Gastrocnemius medialis (tissue), 4 donors: Measurements from ENCODE around the gene SMOC1. TPM values are rescaled to one million over a fixed set of nuclear protein-coding genes. Genes with fewer than 3 reads are reported as not detected.

Experiments used
- ATAC-seq, 2 donors: fragments of 150-250 bp; one replicate each; pipeline ENCODE4 v1.9.1; 2016
- DNase-seq, 2 donors: peaks; one replicate each; pipeline ENCODE4 v3.0.0-alpha.2; 2019
- H3K27ac ChIP-seq, 4 donors: fragments of 200-600 bp; sonication (generic); 1 replicate in 1 of 4; 2 replicates in 3 of 4; pipeline ENCODE4 v1.5.1; 2016 to 2018; ENCODE audit warnings: mild to moderate bottlenecking in 2 of 4, moderate library complexity in 1 of 4
- H3K27me3 ChIP-seq, 3 donors: fragments of 200-600 bp; sonication (generic) in 2 of 3; 1 replicate in 1 of 3; 2 replicates in 2 of 3; pipeline versions ENCODE4 v1.5.1 to v1.6.0; 2016 to 2019; ENCODE audit warnings: mild to moderate bottlenecking in 1 of 3, moderate library complexity in 1 of 3
- H3K36me3 ChIP-seq, 2 donors: fragments of 200-600 bp; sonication (generic) in 1 of 2; one replicate each; pipeline ENCODE4 v1.5.1; 2017 to 2018
- H3K4me1 ChIP-seq, 2 donors: fragments of 200-600 bp; sonication (generic) in 1 of 2; one replicate each; pipeline ENCODE4 v1.5.1; 2016 to 2017; ENCODE audit warnings: mild to moderate bottlenecking in 2 of 2
- H3K4me3 ChIP-seq, 4 donors: fragments of 200-600 bp; sonication (generic) in 3 of 4; 1 replicate in 1 of 4; 2 replicates in 3 of 4; pipeline ENCODE4 v1.5.1; 2016 to 2019; ENCODE audit warnings: mild to moderate bottlenecking in 2 of 4
- H3K9me3 ChIP-seq, 3 donors: fragments of 200-600 bp; sonication (generic) in 2 of 3; 1 replicate in 1 of 3; 2 replicates in 2 of 3; pipeline ENCODE4 v1.5.1; 2016 to 2019
- POLR2A ChIP-seq, 2 donors: fragments of 450-650 bp; IDR thresholded peaks; one replicate each; pipeline ENCODE4 v1.6.1; 2017; ENCODE audit warnings: antibody characterized with exemption in 2 of 2, mild to moderate bottlenecking in 2 of 2, moderate library complexity in 2 of 2
- in situ Hi-C, 4 donors: fragments of 200-750 bp; cut with MboI; loops; one replicate each; pipeline versions ENCODE4 v1.15.0 to v1.8.0; 2017; ENCODE audit warnings: low sequenced_read_pairs in 4 of 4
- intact Hi-C: fragments of 100-400 bp; cut with DNase I; formaldehyde crosslinking; loops from one replicate; pipeline ENCODE4 v1.15.1; 2023; ENCODE audit warnings: low total_unique reads
- total RNA-seq, 4 donors: library from RNA; depleted of rRNA; stranded (reverse); fragments of >200 nt; gene quantifications; one replicate each; pipeline versions ENCODE4 v1.1.0 to v1.2.3, GENCODE V29; 2016
- TF ChIP-seq, protein P1 (sequence below), 5 experiments: fragments of 450-650 bp in 3 of 5; fragments of 200-600 bp in 2 of 5; sonication (generic) in 2 of 5; IDR thresholded peaks in 4 of 5; conservative IDR thresholded peaks in 1 of 5; 1 replicate in 4 of 5; 2 replicates in 1 of 5; pipeline ENCODE4 v1.5.1; 2016 to 2019; ENCODE audit warnings: antibody characterized with exemption in 5 of 5, mild to moderate bottlenecking in 3 of 5, moderate library complexity in 3 of 5

Gene SMOC1
- total RNA-seq, 4 donors from 2014 or later, result 2.7 to 10.2 (median 7.8) TPM

DNA sequence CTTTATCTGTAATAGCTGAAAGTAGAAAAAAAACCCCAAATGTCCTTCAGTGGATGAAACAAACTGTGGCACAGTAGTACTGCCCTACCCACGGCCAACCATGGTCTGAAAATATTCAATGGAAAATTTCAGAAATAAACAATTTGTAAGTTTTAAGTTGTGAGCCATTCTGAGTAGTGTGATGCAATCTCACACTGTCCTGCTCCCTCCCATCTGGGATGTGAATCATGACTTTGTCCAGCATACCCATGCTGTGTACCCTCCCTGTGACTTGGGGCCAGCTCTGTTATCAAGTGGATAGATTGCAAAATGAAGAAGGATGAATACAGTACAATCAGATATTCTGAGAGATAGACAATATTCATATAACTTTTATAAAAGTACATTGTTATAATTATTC is 106.2 kb downstream of the SMOC1 start:
- no peak for DNase-seq

DNA sequence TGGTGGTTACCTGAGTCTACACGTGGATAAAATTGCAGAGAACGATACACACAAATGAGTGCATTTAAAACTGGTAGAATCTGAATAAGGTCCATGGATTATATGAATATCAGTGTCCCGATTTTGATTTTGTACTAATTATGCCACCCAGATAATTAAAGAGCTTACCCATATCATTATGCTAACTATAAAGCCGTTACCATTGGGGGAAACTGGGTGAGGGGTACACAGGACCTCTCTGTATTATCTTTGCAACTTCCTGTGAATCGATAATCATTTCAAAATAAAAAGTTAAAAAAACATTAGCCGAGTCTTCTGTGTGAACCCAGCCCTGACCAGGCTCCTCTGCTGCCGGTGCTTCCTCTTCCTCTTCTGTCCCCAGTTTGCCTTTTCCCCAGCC is 107.1 kb downstream of the SMOC1 start:
- in situ Hi-C loops, result no loop called here
- intact Hi-C loops, result no loop called here

More for the DNA sequence above, 106.2 kb downstream of the SMOC1 start:
- TF ChIP-seq, protein P1, sequence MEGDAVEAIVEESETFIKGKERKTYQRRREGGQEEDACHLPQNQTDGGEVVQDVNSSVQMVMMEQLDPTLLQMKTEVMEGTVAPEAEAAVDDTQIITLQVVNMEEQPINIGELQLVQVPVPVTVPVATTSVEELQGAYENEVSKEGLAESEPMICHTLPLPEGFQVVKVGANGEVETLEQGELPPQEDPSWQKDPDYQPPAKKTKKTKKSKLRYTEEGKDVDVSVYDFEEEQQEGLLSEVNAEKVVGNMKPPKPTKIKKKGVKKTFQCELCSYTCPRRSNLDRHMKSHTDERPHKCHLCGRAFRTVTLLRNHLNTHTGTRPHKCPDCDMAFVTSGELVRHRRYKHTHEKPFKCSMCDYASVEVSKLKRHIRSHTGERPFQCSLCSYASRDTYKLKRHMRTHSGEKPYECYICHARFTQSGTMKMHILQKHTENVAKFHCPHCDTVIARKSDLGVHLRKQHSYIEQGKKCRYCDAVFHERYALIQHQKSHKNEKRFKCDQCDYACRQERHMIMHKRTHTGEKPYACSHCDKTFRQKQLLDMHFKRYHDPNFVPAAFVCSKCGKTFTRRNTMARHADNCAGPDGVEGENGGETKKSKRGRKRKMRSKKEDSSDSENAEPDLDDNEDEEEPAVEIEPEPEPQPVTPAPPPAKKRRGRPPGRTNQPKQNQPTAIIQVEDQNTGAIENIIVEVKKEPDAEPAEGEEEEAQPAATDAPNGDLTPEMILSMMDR (IDR thresholded peaks at IDR 0.05 in 4 of 5, conservative IDR thresholded peaks at IDR 0.05 in 1 of 5), result no peak
- TF ChIP-seq POLR2A (IDR thresholded peaks at IDR 0.05), result no peak
- no peak overlapping the region for H3K4me3 ChIP-seq
- peaks cover 18 to 19% of the 10 kb centered on the region in 2 donors for H3K4me1 ChIP-seq
- H3K36me3 ChIP-seq, result no peaks in the 10 kb centered on the region
- H3K27ac ChIP-seq, result no peak overlapping the region
- in situ Hi-C loops (no loop called here), intact Hi-C loops (no loop called here)
- ATAC-seq, result no peak
- H3K9me3 ChIP-seq, result no peaks in the 10 kb centered on the region
- H3K27me3 ChIP-seq, result no peaks in the 10 kb centered on the region

DNA sequence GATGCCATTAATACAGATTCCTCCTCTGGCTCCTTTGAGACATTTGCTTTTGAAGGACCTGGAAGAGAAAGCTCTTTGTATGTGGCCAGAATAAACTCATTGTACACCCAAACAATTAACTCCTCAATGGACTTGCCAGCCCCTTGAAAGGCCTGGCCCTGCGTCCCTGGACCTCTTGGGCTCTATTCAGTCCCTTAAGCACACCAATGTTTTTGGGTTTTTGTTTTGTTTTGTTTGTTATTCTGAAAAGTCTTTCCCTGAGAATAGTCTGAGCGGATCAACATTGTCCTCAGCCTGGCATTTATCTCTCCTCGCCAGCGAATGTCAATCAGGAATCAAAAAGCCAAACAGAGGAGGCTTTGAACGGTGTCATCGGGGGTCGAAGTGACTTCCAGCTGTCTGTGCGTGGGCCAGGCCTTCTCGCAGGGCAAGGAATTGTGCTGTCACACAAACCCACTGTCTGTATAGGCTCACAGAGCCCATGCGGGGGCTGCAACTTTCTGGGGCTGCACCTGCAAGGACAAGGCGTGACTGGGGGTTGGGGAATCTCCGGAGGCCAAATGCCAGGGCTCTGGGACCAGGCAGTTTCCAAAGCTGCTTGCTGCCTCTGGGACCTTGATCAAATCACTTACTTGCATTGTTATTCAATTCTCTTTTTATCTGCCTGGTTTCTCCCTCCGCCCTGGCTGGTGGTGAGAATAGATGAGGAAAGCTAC is 108.3 kb downstream of the SMOC1 start:
- DNase-seq (no peak), ATAC-seq (no peak)
- Histone ChIP-seq H3K36me3 (no peaks in the 10 kb centered on the region), H3K4me3 (no peak overlapping the region), H3K4me1 (peaks cover 4 to 7% of the 10 kb centered on the region in 2 donors), H3K9me3 (no peaks in the 10 kb centered on the region), H3K27me3 (no peaks in the 10 kb centered on the region), H3K27ac (no peak overlapping the region)
- TF ChIP-seq POLR2A (IDR thresholded peaks at IDR 0.05), result no peak
- TF ChIP-seq, protein P1 (IDR thresholded peaks at IDR 0.05 in 4 of 5, conservative IDR thresholded peaks at IDR 0.05 in 1 of 5), result no peak
- intact Hi-C loops, result no loop called here
- in situ Hi-C loops, result no loop called here

More for the DNA sequence above, 107.1 kb downstream of the SMOC1 start:
- no peak overlapping the region for H3K27ac ChIP-seq
- DNase-seq (no peak), ATAC-seq (no peak)
- no peak overlapping the region for H3K4me3 ChIP-seq
- H3K4me1 ChIP-seq, result peaks cover 16 to 18% of the 10 kb centered on the region in 2 donors
- TF ChIP-seq POLR2A (IDR thresholded peaks at IDR 0.05), result no peak
- TF ChIP-seq, protein P1 (IDR thresholded peaks at IDR 0.05 in 4 of 5, conservative IDR thresholded peaks at IDR 0.05 in 1 of 5), result no peak
- no peaks in the 10 kb centered on the region for H3K9me3 ChIP-seq
- no peaks in the 10 kb centered on the region for H3K27me3 ChIP-seq
- no peaks in the 10 kb centered on the region for H3K36me3 ChIP-seq

DNA sequence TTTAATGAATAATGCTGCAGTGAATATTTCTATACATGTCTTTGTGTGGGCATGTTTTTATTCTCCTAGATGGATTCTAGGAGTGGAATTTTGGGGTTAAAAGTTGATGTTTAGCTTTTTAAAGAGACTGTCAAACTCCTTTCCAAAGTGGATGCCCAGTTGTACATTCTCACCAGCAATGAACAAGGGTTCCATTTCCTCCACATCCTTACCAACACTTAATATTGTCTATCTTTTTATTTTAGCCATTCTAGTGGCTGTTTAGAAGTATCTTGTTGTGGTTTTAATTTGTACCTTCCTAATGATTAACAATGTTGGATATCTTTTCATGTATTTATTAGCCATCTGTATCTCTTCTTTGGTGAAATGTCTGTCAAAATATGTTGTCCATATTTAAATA is 109.8 kb downstream of the SMOC1 start:
- ATAC-seq (no peak), DNase-seq (no peak)
- H3K27me3 ChIP-seq, result no peaks in the 10 kb centered on the region
- H3K4me3 ChIP-seq, result no peak overlapping the region
- intact Hi-C loops (no loop called here), in situ Hi-C loops (no loop called here)
- H3K27ac ChIP-seq, result no peak overlapping the region
- TF ChIP-seq, protein P1 (IDR thresholded peaks at IDR 0.05 in 4 of 5, conservative IDR thresholded peaks at IDR 0.05 in 1 of 5), result no peak
- TF ChIP-seq POLR2A (IDR thresholded peaks at IDR 0.05), result no peak
- H3K4me1 ChIP-seq, result no peaks in the 10 kb centered on the region
- H3K9me3 ChIP-seq, result no peaks in the 10 kb centered on the region
- H3K36me3 ChIP-seq, result no peaks in the 10 kb centered on the region
